Spleen (tissue), 7 donors: Measurements from ENCODE around the gene COL23A1.

Experiments used
- CTCF ChIP-seq, 11 experiments: fragments of 200-600 bp in 7 of 11; fragments of 450-650 bp in 4 of 11; sonication (generic) in 4 of 11; IDR thresholded peaks in 8 of 11; conservative IDR thresholded peaks in 3 of 11; 1 replicate in 7 of 11; 2 replicates in 4 of 11; pipeline versions ENCODE4 v1.4.0 to v1.8.0; 2016 to 2021; ENCODE audit warnings: antibody characterized with exemption in 11 of 11, inconsistent platforms in 4 of 11, mild to moderate bottlenecking in 1 of 11
- POLR2AphosphoS5 ChIP-seq, 3 donors: sonication (generic); formaldehyde crosslinking; IDR thresholded peaks; one replicate each; pipeline ENCODE4 v1.5.1; 2017; ENCODE audit warnings: antibody characterized with exemption in 3 of 3
- donor health status: DM: no; HTN: no; CAD: no; lungs with moderate emphysema.
- donor health status: DM: no; HTN: no; CAD: no.
- donor health status: DM: no; HTN: no; CAD: no.

- TF ChIP-seq CTCF (IDR thresholded peaks at IDR 0.05 in 8 of 11, conservative IDR thresholded peaks at IDR 0.05 in 3 of 11) (no peak), POLR2AphosphoS5 (IDR thresholded peaks at IDR 0.05) (no peak)
Measured at GRCh38 chr5:178213748-178214151, 376.4 kb downstream of the COL23A1 start.
